Spleen (tissue), 11 donors: Measurements from ENCODE around the gene EIF3I. TPM values are rescaled to one million over a fixed set of nuclear protein-coding genes. Genes with fewer than 3 reads are reported as not detected.

Experiments used
- DNase-seq: peaks from one replicate; pipeline ENCODE4 v3.0.0-alpha.2; 2020
- H3K27ac ChIP-seq, 8 donors: fragments of 200-600 bp; sonication (generic) in 7 of 8; 1 replicate in 4 of 8; 2 replicates in 4 of 8; pipeline versions ENCODE4 v1.5.0 to v1.8.0; 2016 to 2021; ENCODE audit warnings: inconsistent platforms in 4 of 8, mild to moderate bottlenecking in 4 of 8, moderate library complexity in 1 of 8
- H3K27me3 ChIP-seq, 7 donors: fragments of 200-600 bp; sonication (generic) in 6 of 7; replicated peaks in 1 of 7; 1 replicate in 4 of 7; 2 replicates in 3 of 7; pipeline versions ENCODE4 v1.5.0 to v1.8.0; 2016 to 2021; ENCODE audit warnings: inconsistent platforms in 3 of 7, mild to moderate bottlenecking in 1 of 7
- H3K36me3 ChIP-seq, 6 donors: fragments of 200-600 bp; sonication (generic) in 5 of 6; 1 replicate in 4 of 6; 2 replicates in 2 of 6; pipeline versions ENCODE4 v1.5.0 to v1.8.0; 2016 to 2021; ENCODE audit warnings: inconsistent platforms in 2 of 6
- H3K4me1 ChIP-seq, 6 donors: fragments of 200-600 bp; sonication (generic) in 5 of 6; 1 replicate in 3 of 6; 2 replicates in 3 of 6; pipeline versions ENCODE4 v1.5.0 to v1.8.0; 2016 to 2021; ENCODE audit warnings: inconsistent platforms in 3 of 6
- H3K4me3 ChIP-seq, 8 donors: fragments of 200-600 bp; sonication (generic) in 7 of 8; 1 replicate in 4 of 8; 2 replicates in 4 of 8; pipeline versions ENCODE4 v1.5.0 to v1.8.0; 2016 to 2021; ENCODE audit warnings: inconsistent platforms in 4 of 8, mild to moderate bottlenecking in 4 of 8, moderate library complexity in 2 of 8
- H3K9me3 ChIP-seq, 8 donors: fragments of 200-600 bp; sonication (generic) in 7 of 8; 1 replicate in 4 of 8; 2 replicates in 4 of 8; pipeline versions ENCODE4 v1.5.0 to v1.8.0; 2016 to 2021; ENCODE audit warnings: inconsistent platforms in 4 of 8
- CTCF ChIP-seq, 11 experiments: fragments of 200-600 bp in 7 of 11; fragments of 450-650 bp in 4 of 11; sonication (generic) in 4 of 11; IDR thresholded peaks in 8 of 11; conservative IDR thresholded peaks in 3 of 11; 1 replicate in 7 of 11; 2 replicates in 4 of 11; pipeline versions ENCODE4 v1.4.0 to v1.8.0; 2016 to 2021; ENCODE audit warnings: antibody characterized with exemption in 11 of 11, inconsistent platforms in 4 of 11, mild to moderate bottlenecking in 1 of 11
- POLR2A ChIP-seq, 3 donors: fragments of 450-650 bp; IDR thresholded peaks; one replicate each; pipeline ENCODE4 v1.5.1; 2017; ENCODE audit warnings: antibody characterized with exemption in 3 of 3, mild to moderate bottlenecking in 1 of 3
- POLR2AphosphoS5 ChIP-seq, 3 donors: sonication (generic); formaldehyde crosslinking; IDR thresholded peaks; one replicate each; pipeline ENCODE4 v1.5.1; 2017; ENCODE audit warnings: antibody characterized with exemption in 3 of 3
- WGBS, 5 donors: extraction: QIAGEN DNeasy Blood & Tissue Kit in 3 of 5; methylation state at CpG; one replicate each; pipeline versions ENCODE4 v1.1.5 to v1.1.7; 2013 to 2018; 5-methylcytosine and 5-hydroxymethylcytosine counted together
- intact Hi-C: fragments of 100-400 bp; cut with DNase I; formaldehyde crosslinking; loops from one replicate; pipeline ENCODE4 v1.15.0; 2023; ENCODE audit warnings: low total_unique reads
- polyA plus RNA-seq, 3 donors: library from polyadenylated mRNA; stranded (reverse); fragments of 200-250 nt; gene quantifications; one replicate each; pipeline ENCODE4 v1.2.1, GENCODE V29; 2013
- small RNA-seq, 4 donors: library from RNA; depleted of rRNA; stranded (forward); fragments of <200 nt; gene quantifications; one replicate each; pipeline ENCODE3, GENCODE V24; 2016
- total RNA-seq, 7 donors: library from RNA; depleted of rRNA in 3 of 7; stranded (reverse); fragments of >200 nt in 3 of 7; fragmentation: NEBNext Ultra II Directional in 4 of 7; extraction: Animal tissue kit (Norgen Biotek cat#: 25700) in 4 of 7; gene quantifications; one replicate each; pipeline versions ENCODE4 v1.1.0 to v1.2.1, GENCODE V29; 2016 to 2021
- donor health status: healthy with polysubstance abuse.
- donor health status: DM: no; HTN: no; CAD: no; lungs with moderate emphysema.
- donor health status: DM: no; HTN: no; CAD: no.
- donor health status: Bipolar disorder and iron deficiency.
- donor health status: healthy.
- donor health status: DM: no; HTN: no; CAD: no.
- donor health status: DM: yes; HTN: yes; CAD: no.

EIF3I gene
- total and polyA plus RNA-seq, 10 donors: 94.5 to 182 (median 114) TPM

GRCh38 chr1:32275424-32275823 is 53.2 kb downstream of the EIF3I start:
- Histone ChIP-seq H3K4me1 (peaks cover 0 to 46% (median 17%) of the 10 kb centered on the region in 6 donors), H3K27ac (no peak overlapping the region), H3K27me3 (peaks cover 0 to 18% (median 0%) of the 10 kb centered on the region in 7 donors), H3K4me3 (peak overlapping the region in 1 of 8 donors; percentile 33), H3K36me3 (peaks cover 0 to 63% (median 21%) of the 10 kb centered on the region in 6 donors), H3K9me3 (no peaks in the 10 kb centered on the region)
- intact Hi-C loops: no loop called here
- 18 to 44% (median 27%) methylated on average over 29 to 41 of the region's 41 CpGs for WGBS, 5 donors
- no peak for DNase-seq
- TF ChIP-seq CTCF (IDR thresholded peaks at IDR 0.05 in 8 of 11, conservative IDR thresholded peaks at IDR 0.05 in 3 of 11) (no peak), POLR2AphosphoS5 (IDR thresholded peaks at IDR 0.05) (peak in 1 of 3 donors; percentile 56)

DNA sequence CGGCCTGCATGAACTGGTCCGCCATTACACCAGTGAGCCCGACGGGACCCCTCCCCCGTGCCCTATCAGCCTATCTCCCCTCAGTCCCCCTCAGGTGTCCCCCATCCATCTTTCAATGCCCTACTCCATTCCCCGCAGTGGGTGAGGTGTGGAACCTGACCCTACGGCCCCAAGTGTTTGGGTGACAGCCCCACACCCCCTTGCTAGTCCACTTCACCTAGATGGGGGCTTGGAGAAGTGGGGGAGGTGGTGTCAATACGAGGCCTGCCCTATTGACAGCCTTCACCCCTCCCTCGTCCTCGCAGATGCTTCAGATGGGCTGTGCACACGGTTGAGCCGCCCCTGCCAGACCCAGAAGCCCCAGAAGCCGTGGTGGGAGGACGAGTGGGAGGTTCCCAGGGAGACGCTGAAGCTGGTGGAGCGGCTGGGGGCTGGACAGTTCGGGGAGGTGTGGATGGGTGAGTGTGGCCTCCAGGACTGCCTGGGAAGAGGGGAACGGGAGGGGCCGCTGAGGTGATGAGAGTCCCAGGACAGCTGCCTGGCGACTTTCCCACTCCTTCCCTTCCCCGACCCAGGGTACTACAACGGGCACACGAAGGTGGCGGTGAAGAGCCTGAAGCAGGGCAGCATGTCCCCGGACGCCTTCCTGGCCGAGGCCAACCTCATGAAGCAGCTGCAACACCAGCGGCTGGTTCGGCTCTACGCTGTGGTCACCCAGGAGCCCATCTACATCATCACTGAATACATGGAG is 54.0 kb downstream of the EIF3I start:
- Histone ChIP-seq H3K4me3 (no peak overlapping the region), H3K27ac (no peak overlapping the region), H3K9me3 (no peaks in the 10 kb centered on the region), H3K4me1 (peaks cover 0 to 46% (median 17%) of the 10 kb centered on the region in 6 donors), H3K36me3 (peaks cover 0 to 69% (median 21%) of the 10 kb centered on the region in 6 donors), H3K27me3 (peaks cover 0 to 18% (median 0%) of the 10 kb centered on the region in 7 donors)
- intact Hi-C loops: no loop called here
- no peak for DNase-seq
- WGBS, 5 donors: 86 to 92% (median 88%) methylated on average over 26 to 30 of the region's 30 CpGs
- no peak for TF ChIP-seq CTCF (IDR thresholded peaks at IDR 0.05 in 8 of 11, conservative IDR thresholded peaks at IDR 0.05 in 3 of 11)
- no peak for TF ChIP-seq POLR2AphosphoS5 (IDR thresholded peaks at IDR 0.05)
- no peak for TF ChIP-seq POLR2A (IDR thresholded peaks at IDR 0.05)

Small RNA genes within 50 kb of the gene (small RNA-seq; reads per million reads assigned to genes)
- gene RF00017: 0 reads per million in 4 donors

Other genes with a start within 250 kb of the EIF3I start
- gene KHDRBS1, start 208.5 kb upstream of the EIF3I start, total RNA-seq: 100 to 1,000 TPM in 3 of 7 donors, 10 to 100 TPM in 4; 69.9 to 109 (median 97.9) TPM
- 10 to 100 TPM; 63.8 to 80.6 (median 74.5) TPM for gene KHDRBS1, start 208.5 kb upstream of the EIF3I start, polyA plus RNA-seq
- 10 to 100 TPM in 5 of 7 donors, 1 to 10 TPM in 2; 6.4 to 18.6 (median 16.0) TPM for gene TMEM39B, start 149.5 kb upstream of the EIF3I start, total RNA-seq
- gene TMEM39B, start 149.5 kb upstream of the EIF3I start, polyA plus RNA-seq: 10 to 100 TPM; 10.5 to 12.0 (median 11.9) TPM
- gene KPNA6, start 114.4 kb upstream of the EIF3I start, total RNA-seq: 10 to 100 TPM; 37.0 to 57.1 (median 50.2) TPM
- 1 to 10 TPM; 3.5 to 6.7 (median 4.0) TPM for gene KPNA6, start 114.4 kb upstream of the EIF3I start, polyA plus RNA-seq
- gene TXLNA, start 42.7 kb upstream of the EIF3I start, total RNA-seq: 10 to 100 TPM; 39.2 to 49.3 (median 42.9) TPM
- gene TXLNA, start 42.7 kb upstream of the EIF3I start, polyA plus RNA-seq: 10 to 100 TPM in 1 of 3 donors, 1 to 10 TPM in 2; 8.7 to 24.8 (median 8.9) TPM
- gene CCDC28B, start 21.8 kb upstream of the EIF3I start, total RNA-seq: 1 to 10 TPM; 3.9 to 8.2 (median 5.1) TPM
- gene CCDC28B, start 21.8 kb upstream of the EIF3I start, polyA plus RNA-seq: 10 to 100 TPM; 13.1 to 22.4 (median 13.5) TPM
- gene IQCC, start 16.7 kb upstream of the EIF3I start, total RNA-seq: 1 to 10 TPM; 1.2 to 2.4 (median 1.5) TPM
- gene IQCC, start 16.7 kb upstream of the EIF3I start, polyA plus RNA-seq: 1 to 10 TPM; 1.6 to 2.4 (median 2.1) TPM
- not detected for gene DCDC2B, start 13.3 kb upstream of the EIF3I start, total RNA-seq
- under 1 TPM in 1 of 3 donors, not detected in 2; 0.03 TPM for gene DCDC2B, start 13.3 kb upstream of the EIF3I start, polyA plus RNA-seq
- gene TMEM234, start 54 bp upstream of the EIF3I start, total RNA-seq: 10 to 100 TPM; 18.4 to 30.2 (median 27.2) TPM
- gene TMEM234, start 54 bp upstream of the EIF3I start, polyA plus RNA-seq: 10 to 100 TPM in 2 of 3 donors, 1 to 10 TPM in 1; 7.7 to 14.9 (median 11.1) TPM
- 1 to 10 TPM in 5 of 7 donors, under 1 TPM in 1, not detected in 1; 0.54 to 2.3 (median 1.3) TPM for gene FAM167B, start 24.8 kb downstream of the EIF3I start, total RNA-seq
- 1 to 10 TPM; 2.3 to 2.7 (median 2.7) TPM for gene FAM167B, start 24.8 kb downstream of the EIF3I start, polyA plus RNA-seq
- 10 to 100 TPM; 43.0 to 84.5 (median 58.7) TPM for gene LCK, start 28.9 kb downstream of the EIF3I start, total RNA-seq
- 10 to 100 TPM; 37.9 to 47.8 (median 42.8) TPM for gene LCK, start 28.9 kb downstream of the EIF3I start, polyA plus RNA-seq
- 100 to 1,000 TPM in 4 of 7 donors, 10 to 100 TPM in 3; 83.0 to 116 (median 103) TPM for gene HDAC1, start 69.7 kb downstream of the EIF3I start, total RNA-seq
- 100 to 1,000 TPM in 1 of 3 donors, 10 to 100 TPM in 2; 91.0 to 108 (median 92.6) TPM for gene HDAC1, start 69.7 kb downstream of the EIF3I start, polyA plus RNA-seq
- 10 to 100 TPM; 25.7 to 73.8 (median 60.0) TPM for gene MARCKSL1, start 113.8 kb downstream of the EIF3I start, total RNA-seq
- 100 to 1,000 TPM in 1 of 3 donors, 10 to 100 TPM in 2; 73.5 to 120 (median 88.8) TPM for gene MARCKSL1, start 113.8 kb downstream of the EIF3I start, polyA plus RNA-seq
- gene FAM229A, start 140.1 kb downstream of the EIF3I start, total RNA-seq: 10 to 100 TPM; 10.5 to 23.5 (median 13.8) TPM
- 10 to 100 TPM; 10.8 to 27.6 (median 26.5) TPM for gene FAM229A, start 140.1 kb downstream of the EIF3I start, polyA plus RNA-seq
- gene TSSK3, start 140.1 kb downstream of the EIF3I start, total RNA-seq: 1 to 10 TPM in 6 of 7 donors, under 1 TPM in 1; 0.60 to 6.6 (median 3.9) TPM
- gene TSSK3, start 140.1 kb downstream of the EIF3I start, polyA plus RNA-seq: 1 to 10 TPM in 1 of 3 donors, under 1 TPM in 2; 0.15 to 2.9 (median 0.27) TPM
- gene BSDC1, start 172.0 kb downstream of the EIF3I start, total RNA-seq: 10 to 100 TPM; 65.3 to 95.8 (median 77.0) TPM
- 10 to 100 TPM; 18.4 to 39.5 (median 20.1) TPM for gene BSDC1, start 172.0 kb downstream of the EIF3I start, polyA plus RNA-seq
- not detected for gene ZBTB8B, start 242.7 kb downstream of the EIF3I start, total RNA-seq
- gene ZBTB8B, start 242.7 kb downstream of the EIF3I start, polyA plus RNA-seq: under 1 TPM in 1 of 3 donors, not detected in 2; under 0.01 TPM